Spleen (tissue), 7 donors: Measurements from ENCODE around the gene PITPNM2.

Experiments
- POLR2A ChIP-seq, 3 donors: fragments of 450-650 bp; IDR thresholded peaks; one replicate each; pipeline ENCODE4 v1.5.1; 2017; ENCODE audit warnings: antibody characterized with exemption in 3 of 3, mild to moderate bottlenecking in 1 of 3
- POLR2AphosphoS5 ChIP-seq, 3 donors: sonication (generic); formaldehyde crosslinking; IDR thresholded peaks; one replicate each; pipeline ENCODE4 v1.5.1; 2017; ENCODE audit warnings: antibody characterized with exemption in 3 of 3
- TF ChIP-seq, protein P1 (sequence below), 11 experiments: fragments of 200-600 bp in 7 of 11; fragments of 450-650 bp in 4 of 11; sonication (generic) in 4 of 11; IDR thresholded peaks in 8 of 11; conservative IDR thresholded peaks in 3 of 11; 1 replicate in 7 of 11; 2 replicates in 4 of 11; pipeline versions ENCODE4 v1.4.0 to v1.8.0; 2016 to 2021; ENCODE audit warnings: antibody characterized with exemption in 11 of 11, inconsistent platforms in 4 of 11, mild to moderate bottlenecking in 1 of 11
- donor health status: DM: no; HTN: no; CAD: no; lungs with moderate emphysema.
- donor health status: DM: no; HTN: no; CAD: no.
- donor health status: DM: no; HTN: no; CAD: no.

DNA sequence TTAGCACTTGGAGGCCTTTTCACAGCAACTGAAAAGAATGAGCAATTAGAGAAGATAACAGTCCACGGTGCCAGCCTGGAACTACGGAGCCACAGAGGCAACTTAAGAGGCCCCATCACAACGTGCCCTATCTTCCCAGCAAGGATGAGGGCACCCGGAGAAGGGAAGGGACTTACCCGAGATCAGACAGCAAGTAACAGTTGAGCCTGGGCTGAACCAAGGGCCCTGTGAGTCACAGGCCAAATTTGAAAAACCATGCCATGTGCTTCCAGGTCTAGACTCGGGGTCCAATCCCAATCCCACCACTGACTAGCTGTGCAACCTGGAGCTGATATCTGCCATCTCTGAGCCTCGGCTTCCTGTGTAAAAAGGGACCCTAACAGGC lies 42.2 kb downstream of the PITPNM2 start:
- TF ChIP-seq, protein P1, sequence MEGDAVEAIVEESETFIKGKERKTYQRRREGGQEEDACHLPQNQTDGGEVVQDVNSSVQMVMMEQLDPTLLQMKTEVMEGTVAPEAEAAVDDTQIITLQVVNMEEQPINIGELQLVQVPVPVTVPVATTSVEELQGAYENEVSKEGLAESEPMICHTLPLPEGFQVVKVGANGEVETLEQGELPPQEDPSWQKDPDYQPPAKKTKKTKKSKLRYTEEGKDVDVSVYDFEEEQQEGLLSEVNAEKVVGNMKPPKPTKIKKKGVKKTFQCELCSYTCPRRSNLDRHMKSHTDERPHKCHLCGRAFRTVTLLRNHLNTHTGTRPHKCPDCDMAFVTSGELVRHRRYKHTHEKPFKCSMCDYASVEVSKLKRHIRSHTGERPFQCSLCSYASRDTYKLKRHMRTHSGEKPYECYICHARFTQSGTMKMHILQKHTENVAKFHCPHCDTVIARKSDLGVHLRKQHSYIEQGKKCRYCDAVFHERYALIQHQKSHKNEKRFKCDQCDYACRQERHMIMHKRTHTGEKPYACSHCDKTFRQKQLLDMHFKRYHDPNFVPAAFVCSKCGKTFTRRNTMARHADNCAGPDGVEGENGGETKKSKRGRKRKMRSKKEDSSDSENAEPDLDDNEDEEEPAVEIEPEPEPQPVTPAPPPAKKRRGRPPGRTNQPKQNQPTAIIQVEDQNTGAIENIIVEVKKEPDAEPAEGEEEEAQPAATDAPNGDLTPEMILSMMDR (IDR thresholded peaks at IDR 0.05 in 8 of 11, conservative IDR thresholded peaks at IDR 0.05 in 3 of 11): no peak
- no peak for TF ChIP-seq POLR2A (IDR thresholded peaks at IDR 0.05)
- no peak for TF ChIP-seq POLR2AphosphoS5 (IDR thresholded peaks at IDR 0.05)
